ENCODE data around the gene ROR1. TPM values are rescaled to one million over a fixed set of nuclear protein-coding genes. Genes with fewer than 3 reads are reported as not detected.

Gene ROR1
- total RNA-seq, 1 donor from 2014 or later = 6.7 TPM

GRCh38 chr1:63909526-63909925, 135.7 kb downstream of the ROR1 start:
- TF ChIP-seq CTCF (IDR thresholded peaks at IDR 0.05; ENCODE audit: unreplicated experiment) = no peak
- H3K4me3 Mint-ChIP-seq (ENCODE audit: unreplicated experiment) = no peak overlapping the region
- no peak for DNase-seq (ENCODE audit: low spot score)
- no peaks in the 10 kb centered on the region for H3K36me3 Mint-ChIP-seq (ENCODE audit: low read depth, unreplicated experiment)
- peaks cover 3% of the 10 kb centered on the region for H3K27me3 Mint-ChIP-seq (ENCODE audit: unreplicated experiment)
- H3K27ac Mint-ChIP-seq (ENCODE audit: unreplicated experiment) = no peak overlapping the region
- H3K9me3 Mint-ChIP-seq (ENCODE audit: unreplicated experiment) = no peaks in the 10 kb centered on the region
- H3K4me1 Mint-ChIP-seq (ENCODE audit: unreplicated experiment) = peaks cover 10% of the 10 kb centered on the region

GRCh38 chr1:63911049-63911448, 137.2 kb downstream of the ROR1 start:
- Mint-ChIP-seq H3K27ac (ENCODE audit: unreplicated experiment) (no peak overlapping the region), H3K36me3 (ENCODE audit: low read depth, unreplicated experiment) (no peaks in the 10 kb centered on the region), H3K4me3 (ENCODE audit: unreplicated experiment) (no peak overlapping the region), H3K9me3 (ENCODE audit: unreplicated experiment) (no peaks in the 10 kb centered on the region), H3K4me1 (ENCODE audit: unreplicated experiment) (peaks cover 5% of the 10 kb centered on the region), H3K27me3 (ENCODE audit: unreplicated experiment) (peaks cover 3% of the 10 kb centered on the region)
- DNase-seq (ENCODE audit: low spot score) = no peak
- TF ChIP-seq CTCF (IDR thresholded peaks at IDR 0.05; ENCODE audit: unreplicated experiment) = no peak

- H3K4me1 Mint-ChIP-seq (ENCODE audit: unreplicated experiment) = peaks cover 7% of the 10 kb centered on the region
- DNase-seq (ENCODE audit: low spot score) = no peak
- no peak for TF ChIP-seq CTCF (IDR thresholded peaks at IDR 0.05; ENCODE audit: unreplicated experiment)
- no peaks in the 10 kb centered on the region for H3K36me3 Mint-ChIP-seq (ENCODE audit: low read depth, unreplicated experiment)
- H3K27ac Mint-ChIP-seq (ENCODE audit: unreplicated experiment) = no peak overlapping the region
- peaks cover 3% of the 10 kb centered on the region for H3K27me3 Mint-ChIP-seq (ENCODE audit: unreplicated experiment)
- H3K4me3 Mint-ChIP-seq (ENCODE audit: unreplicated experiment) = no peak overlapping the region
- H3K9me3 Mint-ChIP-seq (ENCODE audit: unreplicated experiment) = no peaks in the 10 kb centered on the region
Observed at GRCh38 chr1:63912643-63913042, 138.8 kb downstream of the ROR1 start.

GRCh38 chr1:63913533-63913932, 139.7 kb downstream of the ROR1 start:
- Mint-ChIP-seq H3K36me3 (ENCODE audit: low read depth, unreplicated experiment) (no peaks in the 10 kb centered on the region), H3K27me3 (ENCODE audit: unreplicated experiment) (peaks cover 3% of the 10 kb centered on the region), H3K9me3 (ENCODE audit: unreplicated experiment) (no peaks in the 10 kb centered on the region), H3K27ac (ENCODE audit: unreplicated experiment) (no peak overlapping the region), H3K4me1 (ENCODE audit: unreplicated experiment) (peaks cover 7% of the 10 kb centered on the region), H3K4me3 (ENCODE audit: unreplicated experiment) (no peak overlapping the region)
- TF ChIP-seq CTCF (IDR thresholded peaks at IDR 0.05; ENCODE audit: unreplicated experiment) = no peak
- DNase-seq (ENCODE audit: low spot score) = no peak

- no peaks in the 10 kb centered on the region for H3K9me3 Mint-ChIP-seq (ENCODE audit: unreplicated experiment)
- no peak overlapping the region for H3K27ac Mint-ChIP-seq (ENCODE audit: unreplicated experiment)
- DNase-seq (ENCODE audit: low spot score) = no peak
- no peaks in the 10 kb centered on the region for H3K36me3 Mint-ChIP-seq (ENCODE audit: low read depth, unreplicated experiment)
- H3K27me3 Mint-ChIP-seq (ENCODE audit: unreplicated experiment) = peaks cover 1% of the 10 kb centered on the region
- no peak for TF ChIP-seq CTCF (IDR thresholded peaks at IDR 0.05; ENCODE audit: unreplicated experiment)
- H3K4me3 Mint-ChIP-seq (ENCODE audit: unreplicated experiment) = no peak overlapping the region
- peaks cover 7% of the 10 kb centered on the region for H3K4me1 Mint-ChIP-seq (ENCODE audit: unreplicated experiment)
Observed at GRCh38 chr1:63914241-63914640, 140.4 kb downstream of the ROR1 start.
